22Rv1 (cell line): ENCODE data around the gene CPLANE1.

Source experiments
- ZFX ChIP-seq: fragments of 450-650 bp; IDR thresholded peaks from 2 replicates; pipeline ENCODE4 v1.6.1; 2017; ENCODE audit warnings: antibody characterized with exemption, borderline replicate concordance
- TF ChIP-seq, protein P1 (sequence below): fragments of 450-650 bp; IDR thresholded peaks from 2 replicates; pipeline ENCODE4 v1.5.1; 2017; ENCODE audit warnings: mild to moderate bottlenecking

DNA sequence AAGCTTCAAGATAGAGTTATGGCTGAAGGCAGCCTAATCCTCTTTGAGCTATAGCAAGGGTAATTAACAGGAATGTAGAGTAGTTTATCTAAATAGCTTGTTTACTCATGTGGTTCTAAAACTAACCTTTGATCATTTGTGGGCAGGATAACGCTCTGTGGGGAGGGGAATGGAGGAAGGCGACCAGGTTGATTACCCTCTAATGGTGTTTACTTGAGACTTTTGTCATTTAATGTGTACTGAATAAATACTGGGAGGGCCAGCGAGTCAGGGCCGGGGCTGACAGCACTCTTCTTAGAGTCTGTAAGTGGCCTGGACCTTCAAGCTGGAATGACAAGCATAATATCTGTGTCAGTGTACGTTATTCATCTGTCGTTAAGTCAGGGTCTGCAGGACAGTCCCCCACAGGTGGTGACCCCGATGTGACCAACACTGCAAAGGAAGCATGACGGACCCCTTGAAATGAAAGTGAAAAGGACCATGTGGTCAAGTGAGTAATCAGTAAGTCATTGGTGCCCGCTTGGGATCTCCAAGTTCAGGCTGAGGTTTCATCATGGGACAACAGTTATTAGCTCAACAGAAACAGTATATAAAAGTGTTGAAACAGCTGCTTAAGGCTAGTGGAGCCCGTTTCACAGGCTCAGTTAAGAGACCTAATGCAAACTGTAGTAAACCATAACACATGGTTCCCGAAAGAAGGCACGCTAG lies 162.6 kb downstream of the CPLANE1 start:
- TF ChIP-seq, protein P1, sequence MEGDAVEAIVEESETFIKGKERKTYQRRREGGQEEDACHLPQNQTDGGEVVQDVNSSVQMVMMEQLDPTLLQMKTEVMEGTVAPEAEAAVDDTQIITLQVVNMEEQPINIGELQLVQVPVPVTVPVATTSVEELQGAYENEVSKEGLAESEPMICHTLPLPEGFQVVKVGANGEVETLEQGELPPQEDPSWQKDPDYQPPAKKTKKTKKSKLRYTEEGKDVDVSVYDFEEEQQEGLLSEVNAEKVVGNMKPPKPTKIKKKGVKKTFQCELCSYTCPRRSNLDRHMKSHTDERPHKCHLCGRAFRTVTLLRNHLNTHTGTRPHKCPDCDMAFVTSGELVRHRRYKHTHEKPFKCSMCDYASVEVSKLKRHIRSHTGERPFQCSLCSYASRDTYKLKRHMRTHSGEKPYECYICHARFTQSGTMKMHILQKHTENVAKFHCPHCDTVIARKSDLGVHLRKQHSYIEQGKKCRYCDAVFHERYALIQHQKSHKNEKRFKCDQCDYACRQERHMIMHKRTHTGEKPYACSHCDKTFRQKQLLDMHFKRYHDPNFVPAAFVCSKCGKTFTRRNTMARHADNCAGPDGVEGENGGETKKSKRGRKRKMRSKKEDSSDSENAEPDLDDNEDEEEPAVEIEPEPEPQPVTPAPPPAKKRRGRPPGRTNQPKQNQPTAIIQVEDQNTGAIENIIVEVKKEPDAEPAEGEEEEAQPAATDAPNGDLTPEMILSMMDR = no peak
- no peak for TF ChIP-seq ZFX
